SK-N-SH (cell line): ENCODE results near the gene WASF3. TPM values are rescaled to one million over a fixed set of nuclear protein-coding genes. Genes with fewer than 3 reads are reported as not detected.

Experiments
- CTCF ChIA-PET: fragments of 300-600, 350-600 bp; formaldehyde crosslinking; extraction: SDS; loops from one replicate; lab custom pipeline; 2021; lab: Yijun Ruan, JAX
- POLR2A ChIA-PET: fragments of 350-600 bp; sonication (Branson Sonifier 250); formaldehyde crosslinking; extraction: SDS; loops from one replicate; lab custom pipeline; 2020; ENCODE audit warnings: antibody characterized with exemption, inconsistent platforms; lab: Yijun Ruan, JAX
- DNase-seq: peaks from one replicate; pipeline ENCODE4 v3.0.0; 2012
- H2AFZ ChIP-seq: fragments of 200-600 bp; sonication (generic); 2 replicates; pipeline ENCODE4 v1.8.1; 2016; ENCODE audit warnings: antibody characterized with exemption, mild to moderate bottlenecking, low read depth
- H3F3A ChIP-seq: fragments of 200-600 bp; sonication (generic); replicated peaks from 2 replicates; pipeline ENCODE3; 2016; ENCODE audit warnings: antibody characterized with exemption, mild to moderate bottlenecking; ENCODE audit not compliant: insufficient read depth
- H3K27ac ChIP-seq, 2 experiments: fragments of 200-500 bp in 1 of 2; fragments of 200-600 bp in 1 of 2; sonication (Bioruptor generic) in 1 of 2; sonication (generic), shearing (Covaris generic) in 1 of 2; 2 replicates each; pipeline versions ENCODE4 v1.5.1 to v1.6.1; 2014 to 2016; ENCODE audit warnings: low read depth in 2 of 2, inconsistent platforms in 1 of 2, low read length in 1 of 2, mild to moderate bottlenecking in 1 of 2, mixed read lengths in 1 of 2
- H3K27me3 ChIP-seq: fragments of 200-600 bp; sonication (generic), shearing (Covaris generic); 2 replicates; pipeline ENCODE4 v1.6.1; 2016; ENCODE audit warnings: mixed run types; ENCODE audit not compliant: insufficient read depth
- H3K36me3 ChIP-seq, 2 experiments: fragments of 200-500 bp in 1 of 2; fragments of 200-600 bp in 1 of 2; sonication (Bioruptor generic) in 1 of 2; sonication (generic) in 1 of 2; replicated peaks in 1 of 2; 2 replicates each; pipeline versions ENCODE3 to v1.5.1; 2014 to 2016; ENCODE audit warnings: low read length in 1 of 2, mild to moderate bottlenecking in 1 of 2; ENCODE audit not compliant: insufficient read depth in 2 of 2, control insufficient read depth in 1 of 2
- H3K4me1 ChIP-seq, 2 experiments: fragments of 200-500 bp in 1 of 2; fragments of 200-600 bp in 1 of 2; sonication (Bioruptor generic) in 1 of 2; sonication (generic), shearing (Covaris generic) in 1 of 2; 2 replicates each; pipeline versions ENCODE4 v1.5.1 to v1.6.1; 2014 to 2016; ENCODE audit warnings: low read depth in 1 of 2, low read length in 1 of 2, mixed run types in 1 of 2; ENCODE audit not compliant: insufficient read depth in 2 of 2, control insufficient read depth in 1 of 2
- H3K4me2 ChIP-seq: fragments of 200-600 bp; sonication (generic), shearing (Covaris generic); 2 replicates; pipeline ENCODE4 v1.6.1; 2017; ENCODE audit warnings: mixed run types
- H3K4me3 ChIP-seq, 2 experiments: fragments of 200-500 bp in 1 of 2; fragments of 200-600 bp in 1 of 2; sonication (Bioruptor generic) in 1 of 2; sonication (generic), shearing (Covaris generic) in 1 of 2; 2 replicates each; pipeline versions ENCODE4 v1.5.1 to v1.8.1; 2014 to 2016; ENCODE audit warnings: low read depth in 2 of 2, inconsistent platforms in 1 of 2, low read length in 1 of 2, mild to moderate bottlenecking in 1 of 2, mixed read lengths in 1 of 2, moderate library complexity in 1 of 2
- H3K79me2 ChIP-seq: fragments of 200-600 bp; sonication (generic); 2 replicates; pipeline ENCODE4 v1.8.1; 2017; ENCODE audit warnings: mild to moderate bottlenecking; ENCODE audit not compliant: insufficient read depth
- H3K9ac ChIP-seq: fragments of 200-600 bp; sonication (generic); 2 replicates; pipeline ENCODE4 v1.6.1; 2017; ENCODE audit warnings: mixed run types
- H3K9me2 ChIP-seq: fragments of 200-600 bp; sonication (generic); 2 replicates; pipeline ENCODE4 v1.6.1; 2017; ENCODE audit warnings: mixed run types
- H3K9me3 ChIP-seq: fragments of 200-600 bp; sonication (generic); 2 replicates; pipeline ENCODE4 v1.6.1; 2017; ENCODE audit warnings: mixed run types, mild to moderate bottlenecking, moderate library complexity
- H4K20me1 ChIP-seq: fragments of 200-600 bp; sonication (generic); 2 replicates; pipeline ENCODE4 v1.6.1; 2017; ENCODE audit warnings: mild to moderate bottlenecking, mixed run types; ENCODE audit not compliant: insufficient read depth
- CHD2 ChIP-seq: fragments of 150-350 bp; IDR thresholded peaks from 2 replicates; pipeline ENCODE4 v1.6.1; 2018; ENCODE audit warnings: low read length; ENCODE audit not compliant: partially characterized antibody
- EP300 ChIP-seq, 2 experiments: IDR thresholded peaks; 2 replicates each; pipeline versions ENCODE4 v1.4.0 to v1.6.1; 2012; ENCODE audit warnings: borderline replicate concordance in 1 of 2, low read depth in 1 of 2, low read length in 1 of 2
- FOSL2 ChIP-seq: IDR thresholded peaks from 2 replicates; pipeline ENCODE4 v1.4.0; 2012; ENCODE audit warnings: low read depth, mild to moderate bottlenecking, moderate library complexity, borderline replicate concordance
- FOXJ3 ChIP-seq: sonication (generic); formaldehyde crosslinking; IDR thresholded peaks from 2 replicates; pipeline ENCODE4 v1.5.1; 2020; ENCODE audit warnings: mild to moderate bottlenecking, missing genetic modification reagents
- GATA2 ChIP-seq: sonication (generic); formaldehyde crosslinking; IDR thresholded peaks from 2 replicates; pipeline ENCODE4 v1.5.0; 2020; ENCODE audit warnings: mild to moderate bottlenecking, missing genetic modification reagents
- MXI1 ChIP-seq: IDR thresholded peaks from 2 replicates; pipeline ENCODE4 v1.6.1; 2012; ENCODE audit warnings: mild to moderate bottlenecking, low read depth, low read length, improper control_type of control experiment
- NFIC ChIP-seq: IDR thresholded peaks from 2 replicates; pipeline ENCODE4 v1.4.0; 2012; ENCODE audit warnings: borderline replicate concordance
- SMC3 ChIP-seq: IDR thresholded peaks from 2 replicates; pipeline ENCODE4 v1.6.1; 2012; ENCODE audit warnings: low read depth, low read length, improper control_type of control experiment
- TEAD4 ChIP-seq: IDR thresholded peaks from 2 replicates; pipeline ENCODE4 v1.4.0; 2012; ENCODE audit warnings: mild to moderate bottlenecking, borderline replicate concordance; ENCODE audit not compliant: insufficient read depth
- WGBS: methylation state at CpG from one replicate; pipeline ENCODE4 v1.1.6; 2017; ENCODE audit warnings: low lambda C conversion rate; 5-methylcytosine and 5-hydroxymethylcytosine counted together
- polyA plus RNA-seq, 3 experiments: library from polyadenylated mRNA; depleted of rRNA; stranded (reverse); fragments of >200 nt; gene quantifications; 2 replicates each; pipeline ENCODE4 v1.2.3, GENCODE V29; 2012
- TF ChIP-seq, protein P1 (sequence below): fragments of 150-350 bp; IDR thresholded peaks from 2 replicates; pipeline ENCODE4 v1.6.1; 2017; ENCODE audit warnings: antibody characterized with exemption, low read length, low read depth, borderline replicate concordance
- TF ChIP-seq, protein P2 (sequence below): fragments of 150-350 bp; IDR thresholded peaks from 2 replicates; pipeline ENCODE4 v1.6.1; 2016; ENCODE audit warnings: mild to moderate bottlenecking, low read depth, low read length
- TF ChIP-seq, protein P3 (sequence below): IDR thresholded peaks from 2 replicates; pipeline ENCODE4 v1.6.1; 2012; ENCODE audit warnings: mild to moderate bottlenecking, low read depth, low read length, moderate library complexity

Gene WASF3
- polyA plus RNA-seq, 1 of the 3 experiments (the other 2 are of a cell fraction): 10.4 TPM

DNA sequence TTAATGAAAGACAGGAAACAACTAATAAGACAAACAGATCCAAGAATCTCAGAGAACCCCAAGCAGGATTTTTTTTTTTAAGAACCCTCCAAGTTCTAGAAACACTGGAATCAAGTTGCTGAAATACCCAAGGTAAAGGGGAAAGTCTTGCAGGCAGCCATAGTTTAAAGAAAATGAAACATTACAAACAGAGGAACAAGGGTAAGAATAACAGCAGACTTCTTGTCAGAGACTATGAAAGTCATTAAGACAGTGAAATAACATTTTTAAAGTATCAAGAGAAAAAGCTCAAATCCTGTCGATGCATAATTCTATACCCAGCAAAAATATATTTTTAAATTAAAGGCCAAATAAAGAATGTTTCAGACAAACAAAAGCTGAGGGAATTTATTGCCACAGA lies 67.1 kb downstream of the WASF3 start:
- Histone ChIP-seq H3K36me3 (peaks cover 16 to 41% of the 10 kb centered on the region in 2 experiments), H3K4me3 (no peak overlapping the region), H3K9me2 (no peaks in the 10 kb centered on the region), H3K4me2 (no peak overlapping the region), H3K79me2 (no peaks in the 10 kb centered on the region), H3K27me3 (no peaks in the 10 kb centered on the region), H4K20me1 (0 out of 2 replicates have a peak, but pooled peaks cover 3% of the 10 kb centered on the region), H3K4me1 (no peaks in the 10 kb centered on the region), H3K9me3 (0 out of 2 replicates have a peak, but pooled peaks cover 12% of the 10 kb centered on the region), H3F3A (peaks cover 5% of the 10 kb centered on the region), H3K9ac (no peak overlapping the region), H3K27ac (no peak overlapping the region), H2AFZ (no peak overlapping the region)
- ChIA-PET POLR2A (no interaction called here), CTCF (interaction anchor here (1.5 kb wide), 1 partner anchor 74 kb away, joined by 3 read pairs; no protein-coding TSS in a partner anchor)
- DNase-seq: no peak
- TF ChIP-seq FOXJ3 (CRISPR knock-in tag) (no peak), CHD2 (no peak), GATA2 (CRISPR knock-in tag) (no peak), NFIC (no peak), TEAD4 (no peak), FOSL2 (no peak), SMC3 (no peak), EP300 (IDR thresholded peaks at IDR 0.05; ENCODE audit: borderline replicate concordance in 1 of 2, low read depth in 1 of 2, low read length in 1 of 2) (no peak), MXI1 (no peak)
- TF ChIP-seq, protein P1, sequence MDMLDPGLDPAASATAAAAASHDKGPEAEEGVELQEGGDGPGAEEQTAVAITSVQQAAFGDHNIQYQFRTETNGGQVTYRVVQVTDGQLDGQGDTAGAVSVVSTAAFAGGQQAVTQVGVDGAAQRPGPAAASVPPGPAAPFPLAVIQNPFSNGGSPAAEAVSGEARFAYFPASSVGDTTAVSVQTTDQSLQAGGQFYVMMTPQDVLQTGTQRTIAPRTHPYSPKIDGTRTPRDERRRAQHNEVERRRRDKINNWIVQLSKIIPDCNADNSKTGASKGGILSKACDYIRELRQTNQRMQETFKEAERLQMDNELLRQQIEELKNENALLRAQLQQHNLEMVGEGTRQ: no peak
- TF ChIP-seq, protein P2, sequence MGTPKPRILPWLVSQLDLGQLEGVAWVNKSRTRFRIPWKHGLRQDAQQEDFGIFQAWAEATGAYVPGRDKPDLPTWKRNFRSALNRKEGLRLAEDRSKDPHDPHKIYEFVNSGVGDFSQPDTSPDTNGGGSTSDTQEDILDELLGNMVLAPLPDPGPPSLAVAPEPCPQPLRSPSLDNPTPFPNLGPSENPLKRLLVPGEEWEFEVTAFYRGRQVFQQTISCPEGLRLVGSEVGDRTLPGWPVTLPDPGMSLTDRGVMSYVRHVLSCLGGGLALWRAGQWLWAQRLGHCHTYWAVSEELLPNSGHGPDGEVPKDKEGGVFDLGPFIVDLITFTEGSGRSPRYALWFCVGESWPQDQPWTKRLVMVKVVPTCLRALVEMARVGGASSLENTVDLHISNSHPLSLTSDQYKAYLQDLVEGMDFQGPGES: no peak
- TF ChIP-seq, protein P3, sequence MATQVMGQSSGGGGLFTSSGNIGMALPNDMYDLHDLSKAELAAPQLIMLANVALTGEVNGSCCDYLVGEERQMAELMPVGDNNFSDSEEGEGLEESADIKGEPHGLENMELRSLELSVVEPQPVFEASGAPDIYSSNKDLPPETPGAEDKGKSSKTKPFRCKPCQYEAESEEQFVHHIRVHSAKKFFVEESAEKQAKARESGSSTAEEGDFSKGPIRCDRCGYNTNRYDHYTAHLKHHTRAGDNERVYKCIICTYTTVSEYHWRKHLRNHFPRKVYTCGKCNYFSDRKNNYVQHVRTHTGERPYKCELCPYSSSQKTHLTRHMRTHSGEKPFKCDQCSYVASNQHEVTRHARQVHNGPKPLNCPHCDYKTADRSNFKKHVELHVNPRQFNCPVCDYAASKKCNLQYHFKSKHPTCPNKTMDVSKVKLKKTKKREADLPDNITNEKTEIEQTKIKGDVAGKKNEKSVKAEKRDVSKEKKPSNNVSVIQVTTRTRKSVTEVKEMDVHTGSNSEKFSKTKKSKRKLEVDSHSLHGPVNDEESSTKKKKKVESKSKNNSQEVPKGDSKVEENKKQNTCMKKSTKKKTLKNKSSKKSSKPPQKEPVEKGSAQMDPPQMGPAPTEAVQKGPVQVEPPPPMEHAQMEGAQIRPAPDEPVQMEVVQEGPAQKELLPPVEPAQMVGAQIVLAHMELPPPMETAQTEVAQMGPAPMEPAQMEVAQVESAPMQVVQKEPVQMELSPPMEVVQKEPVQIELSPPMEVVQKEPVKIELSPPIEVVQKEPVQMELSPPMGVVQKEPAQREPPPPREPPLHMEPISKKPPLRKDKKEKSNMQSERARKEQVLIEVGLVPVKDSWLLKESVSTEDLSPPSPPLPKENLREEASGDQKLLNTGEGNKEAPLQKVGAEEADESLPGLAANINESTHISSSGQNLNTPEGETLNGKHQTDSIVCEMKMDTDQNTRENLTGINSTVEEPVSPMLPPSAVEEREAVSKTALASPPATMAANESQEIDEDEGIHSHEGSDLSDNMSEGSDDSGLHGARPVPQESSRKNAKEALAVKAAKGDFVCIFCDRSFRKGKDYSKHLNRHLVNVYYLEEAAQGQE: no peak
- 78% methylated on average over 1 of the region's 1 CpG for WGBS
